IMR-90 (cell line): ENCODE results near the gene GPR15. TPM values are rescaled to one million over a fixed set of nuclear protein-coding genes. Genes with fewer than 3 reads are reported as not detected.

ENCODE experiments used
- ATAC-seq: fragments of 200-7000 bp; cut with Tn5 transposase; 2 replicates; pipeline ENCODE4 v1.9.1; 2020; ENCODE audit warnings: low read depth, mild to moderate bottlenecking, moderate library complexity
- BruUV-seq: library from RNA; stranded (reverse); fragments of 400-500 nt; replicated peaks from 2 replicates; lab custom pipeline; 2021; lab: Mats Ljungman, UMichigan
- CTCF ChIA-PET: fragments of 300-600 bp; formaldehyde crosslinking; extraction: SDS; loops from one replicate; lab custom pipeline; 2021; ENCODE audit warnings: antibody characterized with exemption; lab: Yijun Ruan, JAX
- POLR2A ChIA-PET: fragments of 300-600 bp; sonication (Branson Sonifier 250); formaldehyde crosslinking; loops from one replicate; lab custom pipeline; 2022; ENCODE audit warnings: antibody characterized with exemption; ENCODE audit not compliant: unreplicated experiment; lab: Charles Lee
- DNase-seq: peaks from one replicate; pipeline ENCODE4 v3.0.0; 2013
- H2AFZ ChIP-seq: replicated peaks from 2 replicates; pipeline ENCODE3; 2013; ENCODE audit warnings: low read length, mild to moderate bottlenecking; ENCODE audit not compliant: poor library complexity
- H2AK5ac ChIP-seq: 2 replicates; pipeline ENCODE4 v1.6.1; 2013; ENCODE audit warnings: low read depth, low read length, inconsistent platforms
- H2AK9ac ChIP-seq: replicated peaks from 2 replicates; pipeline ENCODE3; 2013; ENCODE audit warnings: mild to moderate bottlenecking, low read depth, low read length, moderate library complexity; ENCODE audit not compliant: poor library complexity
- H2BK120ac ChIP-seq: 2 replicates; pipeline ENCODE4 v1.6.1; 2013; ENCODE audit warnings: low read depth, low read length, inconsistent platforms
- H2BK15ac ChIP-seq: 3 replicates; pipeline ENCODE4 v1.6.1; 2013; ENCODE audit warnings: low read depth, low read length, inconsistent platforms
- H2BK20ac ChIP-seq: 2 replicates; pipeline ENCODE4 v1.6.1; 2013; ENCODE audit warnings: low read depth, mild to moderate bottlenecking, inconsistent platforms, low read length, moderate library complexity
- H2BK5ac ChIP-seq: 2 replicates; pipeline ENCODE4 v1.6.1; 2013; ENCODE audit warnings: mild to moderate bottlenecking, low read depth, low read length, inconsistent platforms; ENCODE audit not compliant: poor library complexity, severe bottlenecking
- H3K14ac ChIP-seq: replicated peaks from 2 replicates; pipeline ENCODE4 v1.6.1; 2013; ENCODE audit warnings: low read depth, low read length, inconsistent platforms
- H3K18ac ChIP-seq: 2 replicates; pipeline ENCODE4 v1.6.1; 2013; ENCODE audit warnings: low read depth, low read length, control low read depth
- H3K23ac ChIP-seq: 2 replicates; pipeline ENCODE4 v1.6.1; 2013; ENCODE audit warnings: low read depth, low read length, inconsistent platforms
- H3K27ac ChIP-seq: 2 replicates; pipeline ENCODE4 v1.5.1; 2013; ENCODE audit warnings: mild to moderate bottlenecking, control low read depth, low read length; ENCODE audit not compliant: insufficient read depth
- H3K27me3 ChIP-seq: 2 replicates; pipeline ENCODE4 v1.6.1; 2013; ENCODE audit warnings: low read length; ENCODE audit not compliant: control insufficient read depth, insufficient read depth
- H3K36me3 ChIP-seq: 2 replicates; pipeline ENCODE4 v1.6.1; 2013; ENCODE audit warnings: low read length, mixed read lengths; ENCODE audit not compliant: control insufficient read depth, insufficient read depth
- H3K4ac ChIP-seq: 2 replicates; pipeline ENCODE4 v1.6.1; 2013; ENCODE audit warnings: low read depth, low read length, inconsistent platforms
- H3K4me1 ChIP-seq: 2 replicates; pipeline ENCODE4 v1.6.1; 2013; ENCODE audit warnings: low read length, mixed read lengths; ENCODE audit not compliant: control insufficient read depth, insufficient read depth
- H3K4me2 ChIP-seq: 2 replicates; pipeline ENCODE4 v1.6.1; 2013; ENCODE audit warnings: low read depth, mild to moderate bottlenecking, control low read depth, low read length, moderate library complexity
- H3K4me3 ChIP-seq: 2 replicates; pipeline ENCODE4 v1.5.1; 2013; ENCODE audit warnings: low read depth, mild to moderate bottlenecking, control low read depth, low read length, moderate library complexity; ENCODE audit not compliant: insufficient read depth
- H3K56ac ChIP-seq: 2 replicates; pipeline ENCODE4 v1.6.1; 2013; ENCODE audit warnings: low read length, inconsistent platforms; ENCODE audit not compliant: insufficient read depth; ENCODE audit errors: extremely low read depth
- H3K79me1 ChIP-seq, 2 experiments: 2 replicates each; pipeline ENCODE4 v1.6.1; 2013; ENCODE audit warnings: low read length in 2 of 2, inconsistent platforms in 1 of 2, low read depth in 1 of 2
- H3K9ac ChIP-seq: 2 replicates; pipeline ENCODE4 v1.6.1; 2013; ENCODE audit warnings: low read depth, low read length, control low read depth
- H3K9me1 ChIP-seq: 2 replicates; pipeline ENCODE4 v1.6.1; 2013; ENCODE audit warnings: low read length, inconsistent platforms; ENCODE audit not compliant: insufficient read depth
- H3K9me3 ChIP-seq: 2 replicates; pipeline ENCODE4 v1.6.1; 2013; ENCODE audit warnings: low read length; ENCODE audit not compliant: control insufficient read depth, insufficient read depth
- H4K20me1 ChIP-seq: 2 replicates; pipeline ENCODE4 v1.6.1; 2013; ENCODE audit warnings: low read length, inconsistent platforms; ENCODE audit not compliant: insufficient read depth
- H4K5ac ChIP-seq: 2 replicates; pipeline ENCODE4 v1.6.1; 2013; ENCODE audit warnings: mild to moderate bottlenecking, low read depth, low read length, control low read depth
- H4K8ac ChIP-seq, 2 experiments: 2 replicates each; pipeline ENCODE4 v1.6.1; 2013; ENCODE audit warnings: low read depth in 2 of 2, low read length in 2 of 2, control low read depth in 1 of 2, inconsistent platforms in 1 of 2
- H4K91ac ChIP-seq: 2 replicates; pipeline ENCODE4 v1.6.1; 2013; ENCODE audit warnings: low read depth, low read length, inconsistent platforms; ENCODE audit not compliant: insufficient read depth
- CEBPB ChIP-seq: IDR thresholded peaks from 2 replicates; pipeline ENCODE4 v1.6.1; 2012; ENCODE audit warnings: low read depth, low read length, improper control_type of control experiment
- FOS ChIP-seq: fragments of 150-350 bp; IDR thresholded peaks from 2 replicates; pipeline ENCODE4 v1.6.1; 2016; ENCODE audit warnings: low read depth, low read length
- MAFK ChIP-seq: IDR thresholded peaks from 2 replicates; pipeline ENCODE4 v1.6.1; 2012; ENCODE audit warnings: low read depth, low read length, improper control_type of control experiment
- MXI1 ChIP-seq: IDR thresholded peaks from 2 replicates; pipeline ENCODE4 v1.6.1; 2012; ENCODE audit warnings: low read depth, mild to moderate bottlenecking, low read length, moderate library complexity, borderline replicate concordance
- NFE2L2 ChIP-seq: fragments of 150-350 bp; IDR thresholded peaks from 2 replicates; pipeline ENCODE4 v1.6.1; 2016; ENCODE audit warnings: low read depth, mild to moderate bottlenecking, low read length
- POLR2A ChIP-seq: IDR thresholded peaks from 2 replicates; pipeline ENCODE4 v1.6.1; 2012; ENCODE audit warnings: mild to moderate bottlenecking, low read depth, low read length
- RAD21 ChIP-seq: IDR thresholded peaks from 2 replicates; pipeline ENCODE4 v1.6.1; 2012; ENCODE audit warnings: low read length, improper control_type of control experiment
- RCOR1 ChIP-seq: IDR thresholded peaks from 2 replicates; pipeline ENCODE4 v1.6.1; 2012; ENCODE audit warnings: mild to moderate bottlenecking, low read length, improper control_type of control experiment; ENCODE audit not compliant: insufficient replicate concordance
- WGBS, 2 experiments: methylation state at CpG; one replicate each; pipeline versions ENCODE4 v1.1.5 to v1.1.7; 2013; ENCODE audit warnings: missing lambda C conversion rate in 2 of 2; ENCODE audit not compliant: insufficient read length in 1 of 2; ENCODE audit errors: extremely low coverage in 2 of 2; 5-methylcytosine and 5-hydroxymethylcytosine counted together
- dilution Hi-C: fragments of 300-500 bp; cut with HindIII; formaldehyde crosslinking; loops from one replicate; pipeline ENCODE4 v1.14.3; 2018; ENCODE audit warnings: low sequenced_read_pairs; ENCODE audit not compliant: unreplicated experiment
- in situ Hi-C: fragments of 300-500 bp; cut with MboI; formaldehyde crosslinking; loops from 3 replicates; pipeline ENCODE4 v1.14.3; 2019; ENCODE audit warnings: low sequenced_read_pairs, inconsistent platforms, mixed read lengths
- intact Hi-C: fragments of 100-400 bp; cut with micrococcal nuclease; formaldehyde crosslinking; loops from 2 replicates; pipeline ENCODE4 v1.10.0; 2022
- polyA plus RNA-seq, 3 experiments: library from polyadenylated mRNA; depleted of rRNA; stranded (reverse); fragments of >200 nt; gene quantifications; 2 replicates each; pipeline ENCODE4 v1.2.3, GENCODE V29; 2012; ENCODE audit warnings: low replicate concordance in 1 of 3
- total RNA-seq: library from RNA; depleted of rRNA; stranded (reverse); fragments of >200 nt; gene quantifications from 2 replicates; pipeline ENCODE4 v1.2.3, GENCODE V29; 2012
- TF ChIP-seq, protein P1 (sequence below): fragments of 150-350 bp; IDR thresholded peaks from 2 replicates; pipeline ENCODE4 v1.6.1; 2017; ENCODE audit warnings: mild to moderate bottlenecking, antibody characterized with exemption, low read length, low read depth
- TF ChIP-seq, protein P2 (sequence below): conservative IDR thresholded peaks from 2 replicates; pipeline ENCODE4 v1.5.1; 2012; ENCODE audit warnings: mild to moderate bottlenecking, low read depth, low read length, improper control_type of control experiment
- TF ChIP-seq, protein P3 (sequence below): fragments of 150-350 bp; IDR thresholded peaks from 2 replicates; pipeline ENCODE4 v1.6.1; 2016; ENCODE audit warnings: low read depth, mild to moderate bottlenecking, low read length, moderate library complexity, borderline replicate concordance

Gene GPR15
- total and polyA plus RNA-seq, 2 of the 4 experiments (the other 2 are of a cell fraction) = not detected

DNA sequence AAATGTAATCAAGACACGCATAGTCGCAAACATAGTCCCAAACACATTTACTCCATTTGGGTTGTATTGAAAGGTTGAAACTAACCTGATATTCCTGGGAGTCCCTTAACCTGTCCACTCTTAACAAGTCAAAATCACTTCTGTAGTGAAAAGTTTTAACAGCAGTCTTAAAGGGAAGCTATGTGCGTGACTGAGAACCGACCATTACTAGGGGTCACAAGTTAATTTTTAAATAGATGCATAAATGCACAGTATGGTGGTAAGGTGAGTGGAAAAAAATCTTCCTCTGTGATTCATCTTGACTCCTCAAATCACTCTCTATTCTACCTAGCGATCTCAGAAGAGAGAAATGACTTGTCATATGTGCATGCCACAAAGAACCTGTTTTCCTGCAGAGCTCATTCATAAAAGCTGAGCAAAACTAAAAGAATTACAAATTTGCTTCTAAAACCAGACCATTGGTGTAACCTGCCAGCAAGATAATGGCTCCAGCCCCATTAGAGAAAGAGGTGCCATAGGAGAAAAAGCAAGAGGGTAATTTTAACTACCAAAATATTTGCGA, 4.8 kb downstream of the GPR15 start:
- H2BK15ac ChIP-seq = no peak overlapping the region
- in situ Hi-C loops = no loop called here
- H3K56ac ChIP-seq = no peak overlapping the region
- no peaks in the 10 kb centered on the region for H3K36me3 ChIP-seq
- H4K5ac ChIP-seq = no peak overlapping the region
- no peak overlapping the region for H3K14ac ChIP-seq
- peaks cover 7% of the 10 kb centered on the region for H3K27me3 ChIP-seq
- no peak for ATAC-seq
- no TSS peak for BruUV-seq
- no peak overlapping the region for H3K27ac ChIP-seq
- CTCF ChIA-PET = no interaction called here
- H3K23ac ChIP-seq = no peak overlapping the region
- intact Hi-C loops = no loop called here
- no peak overlapping the region for H2AK5ac ChIP-seq
- DNase-seq = no peak
- no peak overlapping the region for H4K91ac ChIP-seq
- no CpG with 5 or more reads among the region's 6 CpGs for WGBS, 2 experiments
- no peak overlapping the region for H3K4me2 ChIP-seq
- H2AFZ ChIP-seq = no peak overlapping the region
- no peak overlapping the region for H2BK5ac ChIP-seq
- H3K9me1 ChIP-seq = no peaks in the 10 kb centered on the region
- POLR2A ChIA-PET = no interaction called here
- H2BK120ac ChIP-seq = no peak overlapping the region
- no peaks in the 10 kb centered on the region for H3K4me1 ChIP-seq
- H3K9ac ChIP-seq = no peak overlapping the region
- no peak overlapping the region for H3K4me3 ChIP-seq
- H4K8ac ChIP-seq = no peak overlapping the region
- H3K79me1 ChIP-seq = no peaks in the 10 kb centered on the region
- dilution Hi-C loops = no loop called here
- H3K9me3 ChIP-seq = no peaks in the 10 kb centered on the region
- H2AK9ac ChIP-seq = no peak overlapping the region
- H2BK20ac ChIP-seq = no peak overlapping the region
- no peak overlapping the region for H3K4ac ChIP-seq
- no peak overlapping the region for H3K18ac ChIP-seq
- no peak for TF ChIP-seq FOS
- TF ChIP-seq, protein P1, sequence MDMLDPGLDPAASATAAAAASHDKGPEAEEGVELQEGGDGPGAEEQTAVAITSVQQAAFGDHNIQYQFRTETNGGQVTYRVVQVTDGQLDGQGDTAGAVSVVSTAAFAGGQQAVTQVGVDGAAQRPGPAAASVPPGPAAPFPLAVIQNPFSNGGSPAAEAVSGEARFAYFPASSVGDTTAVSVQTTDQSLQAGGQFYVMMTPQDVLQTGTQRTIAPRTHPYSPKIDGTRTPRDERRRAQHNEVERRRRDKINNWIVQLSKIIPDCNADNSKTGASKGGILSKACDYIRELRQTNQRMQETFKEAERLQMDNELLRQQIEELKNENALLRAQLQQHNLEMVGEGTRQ = no peak
- TF ChIP-seq, protein P2, sequence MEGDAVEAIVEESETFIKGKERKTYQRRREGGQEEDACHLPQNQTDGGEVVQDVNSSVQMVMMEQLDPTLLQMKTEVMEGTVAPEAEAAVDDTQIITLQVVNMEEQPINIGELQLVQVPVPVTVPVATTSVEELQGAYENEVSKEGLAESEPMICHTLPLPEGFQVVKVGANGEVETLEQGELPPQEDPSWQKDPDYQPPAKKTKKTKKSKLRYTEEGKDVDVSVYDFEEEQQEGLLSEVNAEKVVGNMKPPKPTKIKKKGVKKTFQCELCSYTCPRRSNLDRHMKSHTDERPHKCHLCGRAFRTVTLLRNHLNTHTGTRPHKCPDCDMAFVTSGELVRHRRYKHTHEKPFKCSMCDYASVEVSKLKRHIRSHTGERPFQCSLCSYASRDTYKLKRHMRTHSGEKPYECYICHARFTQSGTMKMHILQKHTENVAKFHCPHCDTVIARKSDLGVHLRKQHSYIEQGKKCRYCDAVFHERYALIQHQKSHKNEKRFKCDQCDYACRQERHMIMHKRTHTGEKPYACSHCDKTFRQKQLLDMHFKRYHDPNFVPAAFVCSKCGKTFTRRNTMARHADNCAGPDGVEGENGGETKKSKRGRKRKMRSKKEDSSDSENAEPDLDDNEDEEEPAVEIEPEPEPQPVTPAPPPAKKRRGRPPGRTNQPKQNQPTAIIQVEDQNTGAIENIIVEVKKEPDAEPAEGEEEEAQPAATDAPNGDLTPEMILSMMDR = no peak
- no peak for TF ChIP-seq RAD21
- no peak for TF ChIP-seq MXI1
- TF ChIP-seq, protein P3, sequence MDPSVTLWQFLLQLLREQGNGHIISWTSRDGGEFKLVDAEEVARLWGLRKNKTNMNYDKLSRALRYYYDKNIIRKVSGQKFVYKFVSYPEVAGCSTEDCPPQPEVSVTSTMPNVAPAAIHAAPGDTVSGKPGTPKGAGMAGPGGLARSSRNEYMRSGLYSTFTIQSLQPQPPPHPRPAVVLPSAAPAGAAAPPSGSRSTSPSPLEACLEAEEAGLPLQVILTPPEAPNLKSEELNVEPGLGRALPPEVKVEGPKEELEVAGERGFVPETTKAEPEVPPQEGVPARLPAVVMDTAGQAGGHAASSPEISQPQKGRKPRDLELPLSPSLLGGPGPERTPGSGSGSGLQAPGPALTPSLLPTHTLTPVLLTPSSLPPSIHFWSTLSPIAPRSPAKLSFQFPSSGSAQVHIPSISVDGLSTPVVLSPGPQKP = no peak
- TF ChIP-seq RCOR1 = no peak
- no peak for TF ChIP-seq NFE2L2
- no peak for TF ChIP-seq CEBPB
- no peak for TF ChIP-seq MAFK
- no peak for TF ChIP-seq POLR2A
- no peaks in the 10 kb centered on the region for H4K20me1 ChIP-seq
